Heart left ventricle (tissue), 13 donors: Measurements from ENCODE around the gene RNF169.

Experiments used
- CTCF ChIP-seq, 12 donors: fragments of 200-600 bp; sonication (generic) in 4 of 12; IDR thresholded peaks; one replicate each; pipeline versions ENCODE4 v1.5.0 to v1.8.0; 2018 to 2022; ENCODE audit warnings: antibody characterized with exemption in 12 of 12, mild to moderate bottlenecking in 5 of 12
- POLR2A ChIP-seq, 2 donors: fragments of 450-650 bp; IDR thresholded peaks; one replicate each; pipeline ENCODE4 v1.6.1; 2017; ENCODE audit warnings: antibody characterized with exemption in 2 of 2, mild to moderate bottlenecking in 2 of 2, moderate library complexity in 2 of 2
- donor health status: ischemic (EF 13 %, LVEDD 7.1; RV severe dilation, severe dysfunction).
- donor health status: DM: no; HTN: yes; CAD: no.
- donor health status: DM: no; HTN: no; CAD: no.
- donor health status: ischemic (EF 25% LVEDD 6.9; RV normal size, moderate dysfunction).
- donor health status: ischemic (EF 25% LVEDD 5.7; RV mildly dilated, moderate dysfunction).
- donor health status: ischemic (EF 35%, LVEDD 5.7; RV mildly dilated, moderate dysfunction).
- donor health status: nonischemic (EF 11% LVEDD 7.7; RV severe dilation, severe dysfunction).
- donor health status: DM: yes; HTN: yes; CAD: no.
- donor health status: PGD.
- donor health status: ischemic (EF 29% LVEDD 5.4; RV normal size, mild dysfunction).
- donor health status: nonischemic (EF 23%, LVEDD 6.1; RV moderate dilation, normal function).

GRCh38 chr11:74820763-74821162, 72.1 kb downstream of the RNF169 start:
- TF ChIP-seq CTCF (IDR thresholded peaks at IDR 0.05) (no peak), POLR2A (IDR thresholded peaks at IDR 0.05) (no peak)
